HG03025 (cell line): Measurements from ENCODE around the gene DLX3.
"Not testable (repeated sequence)": the region's sequence is repeated elsewhere in the genome, so short reads cannot be mapped to it uniquely, and the experiment has no call there.

Experiments used
- ATAC-seq: cut with Tn5 transposase; IDR thresholded peaks from one replicate; pipeline ENCODE4 v1.9.1; 2021; ENCODE audit warnings: mild to moderate bottlenecking, moderate library complexity; ENCODE audit not compliant: unreplicated experiment, low FRiP score

DLX3 gene

DNA sequence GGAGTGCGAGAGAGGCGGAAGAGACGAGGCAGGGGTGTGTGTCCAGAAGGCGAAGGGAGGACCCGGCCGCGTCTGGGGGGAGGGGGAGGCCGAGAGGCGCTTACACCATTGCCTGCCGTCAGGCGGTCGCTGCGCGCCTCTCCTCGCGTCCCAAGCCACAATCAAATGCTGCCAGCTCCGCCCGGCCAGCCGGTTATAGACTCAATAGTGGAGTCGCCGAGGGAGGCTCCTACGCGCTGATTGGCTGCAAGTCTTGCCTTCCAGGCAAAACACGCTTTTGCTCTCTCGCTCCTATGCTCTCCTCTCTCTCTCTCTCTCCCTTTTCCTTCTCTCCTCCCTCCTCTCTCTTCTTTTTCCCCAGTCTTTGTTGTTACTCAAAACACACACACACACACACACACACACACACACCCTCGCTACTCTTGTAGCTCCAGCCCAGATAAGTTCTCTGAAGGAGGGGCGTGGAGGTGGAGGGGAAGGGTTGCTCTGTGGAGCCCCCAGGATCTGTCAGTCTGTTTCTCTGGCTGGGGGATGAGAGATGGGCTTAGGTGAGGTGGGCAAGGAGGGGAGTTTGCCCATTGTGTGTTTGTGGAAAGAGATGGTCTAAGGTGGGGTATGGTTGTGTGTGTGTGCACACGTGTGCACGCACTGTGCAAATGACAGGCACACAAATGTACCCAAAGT, at the start of gene DLX3:
TSS of gene DLX3 (minus strand) at position 170 of the 684 bp plus-strand sequence. CDS start 226 bp downstream, outside the sequence.
- no peak for ATAC-seq

DNA sequence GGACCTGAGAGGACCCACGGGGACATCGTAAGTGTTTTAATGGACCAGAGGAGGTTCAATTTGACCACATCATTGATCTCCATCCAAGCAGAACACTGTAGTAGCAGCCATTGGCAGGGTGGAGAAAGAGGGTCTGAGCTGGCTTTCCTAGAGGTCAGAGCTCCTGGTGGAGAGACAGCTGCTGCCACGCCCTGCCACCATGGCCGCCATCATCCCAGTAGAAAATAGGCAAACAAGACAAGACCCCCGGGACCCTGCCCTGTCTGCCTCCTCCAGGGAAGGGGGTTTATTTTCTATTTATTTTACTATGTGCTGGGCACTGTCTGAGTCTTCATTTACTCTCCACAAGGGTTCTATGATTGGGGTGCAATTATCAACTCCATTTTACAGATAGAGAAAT, 49.5 kb upstream of the DLX3 start:
- ATAC-seq: no peak

DNA sequence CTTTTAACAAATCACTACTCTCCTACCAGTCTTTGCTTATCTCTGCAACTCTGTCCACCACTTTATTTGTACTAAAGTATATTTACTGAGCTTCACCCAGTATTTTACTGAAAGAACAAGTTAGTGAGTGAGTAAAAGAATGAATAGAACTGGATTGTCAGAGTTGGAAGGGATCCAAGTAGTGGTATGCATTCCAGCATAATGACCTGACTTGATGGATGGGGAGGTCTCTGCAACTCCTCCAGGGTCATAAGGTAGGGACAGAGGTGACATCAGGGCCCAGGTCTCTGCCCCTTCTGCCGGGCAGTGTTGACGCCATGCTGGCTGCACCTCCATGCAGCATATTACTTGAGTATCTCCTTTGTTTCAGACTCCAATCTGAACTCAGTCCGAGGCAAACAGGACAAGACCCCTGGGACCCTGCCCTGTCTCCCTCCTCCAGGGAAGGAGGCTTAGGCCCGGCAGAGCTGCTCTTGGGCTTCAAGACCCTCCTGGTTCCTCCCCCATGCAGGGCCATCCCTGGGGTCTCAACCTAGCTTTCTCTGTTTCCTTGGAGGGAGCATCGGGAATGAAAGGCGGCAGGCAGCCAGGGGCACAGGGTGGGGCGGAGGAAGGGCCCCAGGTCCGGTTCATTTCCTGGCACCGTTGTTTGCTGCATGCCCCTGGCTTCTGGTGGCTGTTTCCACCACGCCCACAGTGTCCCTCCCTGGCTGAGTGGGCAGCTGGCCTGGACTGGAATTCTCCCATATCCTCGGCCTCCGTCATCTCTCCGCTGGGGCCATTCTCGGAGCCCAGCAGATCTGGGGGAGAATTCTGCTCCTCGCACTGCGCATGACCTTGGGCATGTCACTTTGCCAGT, 48.5 kb upstream of the DLX3 start:
- ATAC-seq: no peak

DNA sequence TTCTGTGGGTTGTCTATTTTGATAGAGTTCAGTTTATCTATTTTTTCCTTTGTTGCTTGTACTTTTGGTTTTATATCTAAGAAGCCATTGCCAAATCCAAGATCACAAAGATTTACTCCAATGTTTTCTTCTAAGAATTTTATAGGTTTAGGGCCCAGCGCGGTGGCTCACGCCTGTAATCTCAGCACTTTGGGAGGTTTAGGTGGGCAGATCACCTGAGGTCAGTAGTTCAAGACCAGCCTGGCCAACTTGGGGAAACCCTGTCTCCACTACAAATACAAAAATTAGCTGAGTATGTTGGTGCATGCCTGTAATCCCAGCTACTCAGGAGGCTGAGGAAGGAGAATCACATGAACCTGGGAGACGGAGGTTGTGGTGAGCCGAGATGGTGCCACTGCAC, 47.2 kb upstream of the DLX3 start:
- ATAC-seq: no peak

DNA sequence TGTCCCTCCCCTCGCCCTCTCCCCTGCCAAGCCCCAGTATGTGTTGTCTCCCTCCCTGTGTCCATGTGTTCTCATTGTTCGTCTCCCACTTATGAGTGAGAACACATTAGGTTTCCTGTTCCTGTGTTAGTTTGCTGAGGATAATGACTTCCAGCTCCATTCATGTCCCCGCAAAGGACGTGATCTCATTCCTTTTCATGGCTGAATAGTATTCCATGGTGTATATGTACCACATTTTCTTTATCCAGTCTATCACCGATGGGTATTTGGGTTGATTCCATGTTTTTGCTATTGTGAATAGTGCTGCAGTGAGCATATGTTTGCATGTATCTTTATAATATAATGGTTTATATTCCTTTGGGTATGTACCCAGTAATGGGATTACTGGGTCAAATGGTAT, 45.5 kb upstream of the DLX3 start:
- ATAC-seq: not testable (repeated sequence)

DNA sequence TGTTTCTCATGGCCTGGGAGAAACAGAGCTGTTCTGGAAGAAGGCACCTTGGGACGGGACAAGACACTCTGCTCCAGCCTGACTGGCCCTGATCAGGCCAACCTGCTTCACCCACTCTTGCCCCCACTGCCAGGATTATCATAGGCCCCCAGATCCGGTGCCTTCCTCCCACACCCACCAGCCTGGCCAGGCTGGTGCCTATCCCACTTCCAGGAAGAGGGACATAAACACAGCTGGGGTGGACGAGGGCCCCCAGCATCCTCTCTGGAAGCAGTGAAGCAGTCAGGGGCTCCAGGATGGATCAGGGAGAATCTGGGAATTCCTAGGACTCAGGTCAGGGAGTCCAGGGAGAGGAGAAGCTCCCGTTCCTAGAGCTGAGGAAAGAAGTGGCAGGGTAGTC, 44.0 kb upstream of the DLX3 start:
- ATAC-seq: no peak

DNA sequence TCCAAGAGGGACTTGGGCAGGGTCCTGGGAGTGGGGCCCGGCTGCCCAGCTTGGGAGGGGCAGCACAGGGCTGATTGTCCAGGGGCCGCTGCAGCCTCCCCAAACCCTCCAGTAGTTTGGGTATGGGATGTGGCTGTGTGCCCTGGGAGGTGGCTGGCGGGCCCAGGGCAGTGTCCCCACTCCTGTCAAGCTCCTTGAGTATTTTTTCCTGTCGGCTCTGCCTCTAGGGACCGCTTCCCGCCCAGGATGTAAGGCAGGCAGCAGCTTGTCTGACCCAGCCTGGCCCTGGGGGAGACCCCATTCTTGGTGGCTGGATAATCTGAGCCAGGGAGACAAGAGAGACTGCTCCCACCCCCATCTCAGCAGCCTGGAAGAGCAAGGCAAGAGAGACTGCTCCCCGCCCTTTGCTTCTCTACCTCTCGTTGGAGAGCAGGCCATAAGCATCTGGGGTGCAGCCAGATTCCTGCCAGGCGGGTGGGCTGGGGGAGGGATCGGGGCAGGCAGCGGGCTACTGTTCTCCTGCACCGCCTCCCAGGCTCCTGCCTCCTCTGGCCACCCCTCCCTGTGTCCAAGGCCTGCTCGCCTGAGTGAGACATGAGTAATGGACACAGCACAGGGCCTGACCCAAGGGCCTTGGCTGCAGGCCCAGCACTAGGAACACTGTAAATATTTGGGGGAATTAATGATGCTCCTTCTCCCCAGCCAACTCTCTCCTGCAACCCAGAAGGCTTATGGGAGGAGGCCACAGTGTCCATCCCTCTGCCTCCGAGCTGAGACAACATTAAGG, 42.5 kb upstream of the DLX3 start:
- no peak for ATAC-seq

DNA sequence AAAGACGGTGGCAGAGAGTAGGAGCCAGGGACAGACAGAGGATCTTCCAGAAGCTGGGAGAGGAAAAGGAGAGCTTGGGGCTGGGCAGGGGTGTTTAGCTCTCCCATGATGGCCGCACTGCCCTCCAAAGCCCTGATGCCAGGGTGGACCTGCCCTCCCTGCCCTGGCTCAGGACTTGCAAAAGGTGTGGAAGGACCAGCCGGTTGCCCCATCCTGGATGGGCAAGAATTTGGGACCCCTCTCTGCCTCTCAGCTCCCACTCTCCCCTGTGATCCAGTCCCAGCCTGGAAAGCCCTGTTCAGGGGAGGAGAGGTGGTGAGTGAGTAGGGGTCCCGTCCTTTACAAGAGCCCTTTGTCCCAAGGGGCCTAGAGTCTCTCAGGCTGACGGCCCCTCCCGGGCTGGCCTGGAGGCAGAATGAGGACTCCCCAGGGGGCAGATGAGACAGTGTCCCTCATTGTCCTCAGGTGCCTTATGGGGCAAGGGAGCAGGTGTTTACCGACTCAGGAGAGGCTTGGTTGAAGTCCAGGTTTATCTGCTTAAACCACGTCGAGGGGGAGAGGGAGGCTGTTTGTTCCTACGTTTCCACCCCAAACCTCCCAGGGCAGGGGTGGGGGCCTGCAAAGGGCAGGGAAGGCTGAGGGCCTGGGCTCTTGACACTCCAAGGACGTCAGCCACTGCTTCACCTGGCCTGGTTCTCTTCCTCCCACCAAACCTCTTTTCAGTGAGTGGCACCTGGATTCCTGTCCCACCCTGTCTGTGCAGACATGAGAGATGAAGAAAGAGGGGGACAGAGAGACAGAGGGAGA, 41.6 kb upstream of the DLX3 start:
- no peak for ATAC-seq

DNA sequence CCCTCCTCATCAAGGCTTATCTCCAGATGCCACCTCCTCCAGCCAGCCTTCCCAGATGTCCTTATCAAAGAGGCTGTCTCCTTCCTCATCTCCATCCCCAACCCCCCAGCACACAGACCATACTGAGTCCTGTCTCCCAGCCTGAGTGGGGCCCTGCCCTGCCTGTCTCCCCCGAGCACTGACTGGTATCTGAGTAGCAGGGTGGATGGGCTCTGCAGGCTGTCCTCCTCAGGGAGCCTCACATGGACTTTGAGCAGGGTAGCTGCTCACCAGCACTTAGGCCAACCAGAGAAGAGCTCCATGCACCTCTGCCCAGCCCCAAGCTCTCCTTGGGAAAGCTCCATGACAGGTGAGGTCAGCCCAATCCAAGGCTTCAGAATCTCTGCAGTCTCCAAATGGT, 40.9 kb upstream of the DLX3 start:
- no peak for ATAC-seq

DNA sequence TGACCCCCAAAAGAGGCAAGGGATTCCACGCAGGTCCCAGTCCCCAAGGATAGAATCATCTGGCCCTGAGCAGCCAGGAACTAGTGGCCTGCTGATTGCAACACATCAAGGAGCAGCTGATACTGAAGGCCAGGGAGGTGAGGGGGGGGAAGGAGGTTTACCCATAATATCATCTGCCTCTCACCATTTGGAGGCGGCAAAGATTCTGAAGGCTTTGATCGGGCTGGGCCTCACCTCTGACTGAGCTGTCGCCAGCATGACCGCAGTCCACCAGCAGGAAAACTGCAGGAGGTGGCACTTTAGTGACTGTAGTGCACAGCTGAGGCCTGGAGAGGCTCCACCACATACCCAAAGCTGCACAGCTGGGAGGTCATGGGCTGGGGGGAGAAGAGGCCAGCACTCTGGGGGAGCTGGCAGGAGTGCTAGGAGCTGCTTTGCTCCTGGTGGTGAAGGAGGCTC, 40.4 kb upstream of the DLX3 start:
- no peak for ATAC-seq

DNA sequence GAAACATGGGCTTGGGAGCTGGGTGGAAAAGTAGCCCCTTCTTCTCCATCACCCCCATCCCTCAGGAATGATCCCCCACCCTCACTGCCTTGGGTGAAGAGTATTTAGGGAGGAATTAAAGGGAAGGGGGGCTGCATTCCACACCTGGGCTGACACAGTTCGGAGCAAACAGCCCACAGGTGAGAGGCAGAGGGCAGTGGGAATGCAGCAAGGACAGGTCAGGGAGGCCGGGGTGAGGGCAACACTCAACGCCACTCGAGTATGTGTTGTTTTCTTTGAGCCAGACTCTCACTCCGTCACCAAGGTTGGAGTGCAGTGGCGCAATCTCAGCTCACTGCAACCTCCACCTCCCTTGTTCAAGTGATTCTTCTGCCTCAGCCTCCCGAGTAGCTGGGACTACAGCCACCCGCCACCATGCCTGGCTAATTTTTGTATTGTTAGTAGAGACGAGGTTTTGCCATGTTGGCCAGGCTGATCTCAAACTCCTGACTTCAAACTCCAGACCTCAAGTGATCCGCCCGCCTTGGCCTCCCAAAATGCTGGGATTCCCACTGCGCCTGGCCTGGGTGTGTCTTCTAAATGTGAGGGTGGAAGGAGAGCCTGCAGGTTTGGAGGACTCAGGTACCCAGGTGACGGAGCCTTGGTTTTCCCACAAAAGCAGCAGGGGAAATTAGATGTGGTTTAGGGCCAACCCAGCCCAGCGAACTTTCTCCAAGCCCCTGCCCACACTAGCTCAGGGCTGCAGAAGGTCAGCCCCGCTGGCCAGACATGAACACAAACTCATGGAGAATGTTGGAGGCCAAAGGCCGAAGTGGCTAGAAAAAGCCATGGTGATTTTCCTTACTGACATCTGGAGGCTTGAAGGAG, 39.7 kb upstream of the DLX3 start:
- ATAC-seq: no peak

DNA sequence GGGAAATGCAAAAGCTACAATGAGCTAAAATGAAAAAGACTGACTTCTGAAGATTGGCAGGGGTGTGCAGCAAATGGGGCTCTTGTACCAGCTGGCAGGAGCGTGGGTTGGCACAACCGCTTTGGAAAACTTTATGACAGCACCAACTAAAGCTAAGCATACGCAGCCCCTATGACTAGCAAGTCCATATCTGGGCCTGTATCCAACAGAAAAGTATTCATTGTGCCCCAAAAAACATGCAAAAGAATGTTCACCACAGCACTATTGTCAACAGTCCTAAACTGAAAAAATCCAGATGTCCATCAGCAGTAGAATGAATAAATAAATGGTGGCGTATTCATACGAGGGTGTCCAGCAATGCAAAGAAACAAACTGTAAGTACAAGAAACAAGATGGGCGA, 38.3 kb upstream of the DLX3 start:
- no peak for ATAC-seq

DNA sequence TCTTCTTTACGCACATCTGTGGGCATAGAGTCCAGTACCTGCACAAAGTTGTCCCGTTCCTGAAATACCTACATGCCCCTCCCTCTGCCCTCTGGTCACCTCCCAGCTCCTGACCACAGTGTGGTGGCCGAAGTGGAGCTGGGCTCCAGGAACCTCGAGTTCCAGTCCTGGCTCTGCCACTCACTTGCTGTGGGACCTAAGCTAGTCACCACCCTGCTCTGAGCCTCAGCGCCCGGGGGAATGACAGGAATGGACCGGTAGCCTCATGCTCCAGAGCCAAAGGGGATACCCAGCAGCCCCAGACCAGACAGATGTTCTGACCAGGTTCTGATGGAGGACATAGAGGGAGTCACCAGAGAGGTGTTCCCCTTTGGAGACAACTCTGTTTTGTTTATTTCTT, 34.2 kb upstream of the DLX3 start:
- no peak for ATAC-seq

DNA sequence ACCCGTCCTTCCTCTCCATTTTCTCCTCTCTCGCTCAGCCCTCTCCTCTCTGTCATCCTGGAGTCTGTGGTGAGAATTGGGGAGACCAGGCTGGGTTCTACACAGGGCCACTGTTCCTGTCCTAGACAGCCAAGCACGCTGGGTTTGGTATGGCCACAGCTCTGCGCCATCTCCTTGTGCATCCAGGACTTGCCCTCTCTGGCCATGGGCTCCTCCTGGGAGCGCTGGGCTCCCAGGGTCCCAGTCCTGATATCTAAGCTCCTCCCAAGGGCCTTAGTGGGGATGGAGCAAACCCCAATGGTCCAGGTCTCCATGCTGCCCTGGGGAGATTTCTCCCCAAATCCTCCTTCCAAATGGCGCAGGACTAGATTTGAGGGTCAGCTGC, 33.7 kb upstream of the DLX3 start:
- ATAC-seq: no peak

DNA sequence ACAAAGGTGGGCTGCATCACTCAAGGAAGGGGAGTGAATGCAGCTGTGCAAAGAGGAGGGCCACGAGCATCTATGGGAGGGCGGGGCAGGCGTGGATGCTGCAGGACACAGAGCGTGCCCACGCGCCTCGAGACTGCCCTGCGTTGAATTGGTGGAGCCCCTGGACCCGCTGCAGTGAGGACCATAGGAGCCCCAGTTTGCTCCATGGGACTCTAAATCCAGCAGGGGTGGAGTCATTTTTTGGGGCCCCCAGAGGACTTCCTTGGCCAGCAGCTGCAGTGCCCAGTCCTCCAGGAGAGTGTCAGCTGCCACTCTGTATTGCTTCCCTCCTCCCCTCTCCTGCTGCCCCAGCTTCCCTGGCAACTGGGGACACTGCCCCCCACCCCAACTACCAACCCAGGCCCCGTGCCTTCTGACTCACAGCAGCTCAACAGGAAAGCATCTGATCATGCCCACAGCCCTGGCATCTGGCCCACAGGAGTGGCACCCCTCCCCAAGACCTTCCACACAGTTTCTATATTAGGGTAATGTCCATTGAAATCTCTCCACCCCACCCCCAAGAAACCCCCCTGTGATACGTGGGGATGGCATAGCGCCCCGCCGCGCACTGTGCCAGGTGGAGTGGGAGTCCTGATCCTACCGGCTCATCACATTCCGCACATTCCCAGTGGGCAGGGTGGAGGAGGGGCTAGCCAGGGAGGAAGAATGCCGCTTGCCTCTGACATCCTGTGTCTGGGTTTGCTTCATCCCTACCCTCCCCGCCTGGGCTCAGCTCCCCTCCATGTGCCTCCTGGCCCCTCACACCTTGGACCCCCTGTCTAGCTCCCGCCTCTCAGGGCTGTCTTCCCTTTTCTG, 33.1 kb upstream of the DLX3 start:
- ATAC-seq: no peak

DNA sequence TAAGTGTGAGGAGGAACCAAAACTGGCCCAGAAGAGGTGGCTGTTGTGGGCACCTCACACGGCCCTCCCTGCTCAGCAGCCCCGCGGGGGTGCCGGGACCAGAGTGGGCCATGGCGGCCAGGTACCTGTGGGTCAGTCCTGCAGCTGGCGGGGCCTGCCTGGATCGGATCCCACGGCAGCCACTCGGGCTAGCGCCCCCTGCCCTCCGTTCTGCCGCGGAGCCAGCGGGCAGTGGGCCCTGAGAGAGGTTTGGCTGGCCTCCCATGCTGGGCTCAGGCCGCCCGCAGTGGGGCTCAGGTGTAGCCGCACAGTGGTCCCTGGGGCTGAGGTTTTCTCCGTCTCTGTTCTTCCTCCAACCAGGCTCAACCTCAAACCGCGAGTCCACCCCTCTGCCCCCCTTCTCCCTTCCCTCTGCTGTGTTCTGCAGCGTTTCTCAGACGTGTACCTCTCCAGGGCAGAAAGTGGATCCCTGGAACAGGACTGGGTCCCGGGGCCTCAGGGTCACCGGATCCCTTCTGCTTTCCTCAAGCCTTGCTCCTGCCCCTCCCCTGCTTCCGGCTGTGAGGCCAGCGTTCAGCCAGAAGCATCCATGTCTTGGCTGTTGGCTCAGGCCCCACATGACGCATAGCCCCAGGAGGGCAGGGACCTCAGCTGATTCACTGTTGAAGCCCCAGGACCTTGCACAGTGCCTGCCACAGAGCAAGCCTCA, 32.3 kb upstream of the DLX3 start:
- ATAC-seq: no peak

DNA sequence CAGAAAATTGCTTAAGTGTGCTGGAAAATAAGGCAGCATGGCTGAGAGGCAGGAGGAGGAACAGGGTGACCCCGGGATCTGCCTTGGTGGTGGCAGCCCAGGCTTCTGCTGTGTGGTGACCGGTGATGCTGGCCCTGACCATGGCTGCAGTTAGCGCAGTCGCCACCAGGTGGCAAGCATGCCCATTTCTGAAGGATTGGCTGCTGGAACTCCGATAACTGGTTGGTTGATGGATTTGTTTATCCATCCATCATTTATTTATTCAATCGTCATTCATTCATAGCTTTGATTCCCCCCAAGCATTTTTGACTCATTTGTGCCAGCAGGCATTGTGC, 31.8 kb upstream of the DLX3 start:
- no peak for ATAC-seq

DNA sequence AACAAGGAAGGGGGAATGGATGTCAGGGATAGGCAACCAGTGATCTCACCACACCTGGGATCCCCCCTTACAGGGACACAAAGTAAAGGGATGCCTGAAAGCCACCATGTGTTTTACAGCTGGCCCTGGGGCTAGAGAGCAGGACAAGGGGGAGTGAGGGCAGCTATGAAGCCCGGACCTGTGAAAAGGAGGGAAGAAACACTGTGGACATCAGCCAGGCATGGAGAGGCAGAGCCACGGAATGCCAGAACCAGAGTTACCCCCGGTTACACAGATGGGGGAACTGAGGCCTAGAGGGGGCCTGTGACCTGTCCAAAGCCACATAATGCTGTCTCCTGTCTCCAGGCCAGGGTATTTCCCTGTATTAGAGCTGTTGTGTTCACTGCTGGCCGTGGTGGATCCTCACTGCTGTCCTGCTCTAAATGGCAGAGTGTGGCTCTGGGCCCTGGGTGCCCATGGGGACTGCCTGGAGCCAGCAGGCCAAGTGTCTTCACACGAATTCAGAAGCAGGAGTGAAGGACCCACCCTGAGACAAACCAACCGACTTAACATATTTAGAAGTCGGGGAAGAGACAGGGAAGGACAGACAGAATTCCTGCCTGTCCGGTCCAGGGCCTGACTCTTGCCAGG, 31.1 kb upstream of the DLX3 start:
- ATAC-seq: no peak
